GM19099 (cell line): ENCODE results near the gene LYPD6B.

ENCODE experiments used
- POLR2A ChIP-seq: IDR thresholded peaks from 3 replicates; pipeline ENCODE4 v1.6.1; 2011; ENCODE audit warnings: low read depth; ENCODE audit not compliant: insufficient read length; ENCODE audit errors: extremely low read depth

Gene LYPD6B

DNA sequence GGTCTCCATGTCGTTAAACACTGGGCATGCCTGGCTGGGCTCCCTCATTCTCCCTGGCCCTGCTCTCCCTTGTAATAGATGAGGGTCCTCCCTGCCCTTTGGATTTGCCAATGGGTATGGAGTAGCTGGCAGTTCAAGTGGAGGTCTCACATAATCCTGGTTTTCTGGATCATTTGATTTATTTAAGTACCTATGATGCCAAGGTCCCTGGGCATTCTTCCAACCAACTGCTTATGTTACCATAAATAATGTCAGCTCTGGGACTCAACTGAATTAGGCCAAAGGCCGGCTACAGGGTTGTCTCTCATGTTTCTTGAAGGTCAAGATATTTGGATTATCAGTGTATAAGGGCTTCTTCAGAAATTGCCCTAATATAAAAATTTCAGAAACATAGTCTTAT, 186.9 kb downstream of the LYPD6B start:
- no peak for TF ChIP-seq POLR2A

DNA sequence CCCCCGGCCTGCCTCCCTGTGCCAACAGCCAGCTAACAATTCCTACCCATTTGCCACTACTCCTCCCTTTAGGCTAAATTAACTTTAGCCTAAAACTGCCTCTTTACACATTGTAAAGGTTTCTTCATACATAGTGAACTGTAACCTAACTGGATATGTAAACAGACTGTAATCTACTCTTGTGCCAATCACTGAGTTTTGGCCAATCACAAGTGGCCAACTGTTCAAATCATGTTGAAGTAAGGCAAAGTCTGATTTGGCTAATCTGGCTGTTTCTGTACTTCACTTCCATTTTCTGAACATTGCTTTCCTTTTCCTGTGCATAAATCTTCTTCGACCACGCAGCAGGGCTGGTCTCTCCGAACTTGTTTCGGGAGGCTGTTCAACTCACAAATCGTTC, 188.3 kb downstream of the LYPD6B start:
- no peak for TF ChIP-seq POLR2A

DNA sequence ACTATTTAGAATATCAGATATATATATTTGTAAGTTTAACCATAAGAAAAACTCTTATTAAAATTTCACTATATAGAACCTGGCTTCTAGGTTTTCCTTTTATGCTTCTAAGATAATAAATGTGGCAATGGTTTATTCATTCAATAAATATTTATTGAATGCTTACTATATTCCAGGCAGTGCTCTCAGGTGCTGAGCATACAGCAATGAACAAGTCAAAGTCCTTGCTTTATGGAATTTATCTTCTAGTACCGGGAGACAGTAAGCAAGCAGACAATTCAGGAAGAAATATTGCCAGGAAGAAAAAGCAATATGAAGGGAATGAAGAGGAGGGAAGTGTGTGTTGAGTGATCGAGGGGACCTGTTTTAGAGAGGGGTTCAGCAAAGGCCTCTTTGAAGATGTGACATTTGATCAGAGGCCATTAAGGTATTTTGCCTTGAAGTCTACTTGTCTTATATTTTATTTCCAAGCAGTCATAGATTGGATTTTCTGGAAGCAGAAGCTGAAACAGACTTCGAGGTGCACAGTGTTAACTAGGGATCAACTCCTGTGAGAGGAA, 197.4 kb downstream of the LYPD6B start:
- no peak for TF ChIP-seq POLR2A

DNA sequence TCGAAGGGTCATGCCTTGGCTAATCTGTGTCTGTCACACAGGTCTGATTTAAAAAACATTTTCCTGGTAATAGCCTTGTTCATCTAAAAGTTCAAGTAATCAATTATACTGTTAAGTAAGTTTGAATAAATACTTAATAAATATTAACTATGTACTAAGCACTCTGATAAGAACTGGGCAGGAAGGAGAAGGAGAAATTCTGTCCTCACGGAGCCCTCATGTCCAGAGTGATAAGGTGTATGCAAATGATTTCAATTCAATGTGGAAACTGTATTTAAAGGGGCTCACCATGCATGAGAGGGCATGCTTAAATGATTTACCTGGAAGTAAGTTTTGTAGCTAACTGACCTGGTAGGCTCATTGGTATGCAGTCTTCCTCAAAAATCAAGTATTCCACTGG, 197.9 kb downstream of the LYPD6B start:
- no peak for TF ChIP-seq POLR2A

DNA sequence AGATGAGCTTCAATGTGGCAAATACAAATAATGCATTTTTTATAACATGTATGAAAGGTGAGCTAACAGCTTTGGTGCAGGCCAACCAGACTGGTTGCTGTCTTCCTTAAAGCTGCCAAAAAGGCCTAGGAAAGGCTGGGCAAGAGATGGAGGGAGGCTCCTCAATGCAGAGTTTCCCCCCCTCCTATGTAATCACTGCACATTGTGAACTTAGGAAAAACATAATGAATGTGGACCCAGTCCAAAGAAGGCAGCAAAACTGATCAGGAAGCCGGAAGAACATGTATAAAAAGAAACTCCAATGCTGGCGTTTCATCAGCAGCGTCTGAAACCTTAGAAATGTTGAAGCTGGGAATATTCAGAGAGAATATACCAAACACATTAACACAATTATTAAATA, 207.7 kb downstream of the LYPD6B start:
- no peak for TF ChIP-seq POLR2A

DNA sequence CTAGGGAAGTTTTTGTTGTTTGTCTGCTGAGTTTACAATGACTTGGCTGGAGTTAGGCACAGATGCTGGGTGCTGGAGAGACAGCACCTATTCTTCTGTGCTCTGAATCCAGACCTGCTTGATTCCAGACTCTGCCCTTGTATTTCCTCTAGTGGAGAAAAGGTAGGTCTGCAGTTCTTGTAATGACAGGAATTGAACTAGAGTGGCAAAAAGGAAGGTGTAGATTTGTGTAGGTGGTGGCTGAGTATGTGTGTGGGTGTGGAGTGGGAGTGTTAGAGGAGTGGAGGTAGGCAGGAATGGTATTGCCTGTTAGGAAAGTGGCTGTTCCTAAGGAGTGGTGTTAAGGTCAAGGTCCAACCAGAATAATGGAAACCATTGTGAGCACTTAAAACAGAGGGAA, 220.0 kb downstream of the LYPD6B start:
- no peak for TF ChIP-seq POLR2A

DNA sequence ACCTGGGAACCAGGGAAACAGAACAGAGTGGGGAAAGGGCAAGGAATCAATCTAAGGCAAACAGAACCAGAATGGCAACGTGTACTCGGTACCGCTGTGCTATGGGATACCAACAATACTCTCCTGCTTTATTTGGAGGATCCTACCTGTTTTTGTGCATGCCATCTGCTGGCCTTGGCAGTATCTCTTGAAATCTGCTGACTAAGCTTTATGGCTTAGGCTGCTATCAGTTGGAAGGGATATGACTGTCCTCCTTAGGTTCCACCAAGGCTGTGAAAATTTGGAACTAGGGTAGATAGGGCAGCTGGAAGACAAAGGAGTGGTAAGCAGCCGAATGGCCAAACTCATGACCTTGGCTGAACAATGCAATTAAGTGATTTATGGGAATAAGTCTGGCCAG, 220.6 kb downstream of the LYPD6B start:
- no peak for TF ChIP-seq POLR2A

DNA sequence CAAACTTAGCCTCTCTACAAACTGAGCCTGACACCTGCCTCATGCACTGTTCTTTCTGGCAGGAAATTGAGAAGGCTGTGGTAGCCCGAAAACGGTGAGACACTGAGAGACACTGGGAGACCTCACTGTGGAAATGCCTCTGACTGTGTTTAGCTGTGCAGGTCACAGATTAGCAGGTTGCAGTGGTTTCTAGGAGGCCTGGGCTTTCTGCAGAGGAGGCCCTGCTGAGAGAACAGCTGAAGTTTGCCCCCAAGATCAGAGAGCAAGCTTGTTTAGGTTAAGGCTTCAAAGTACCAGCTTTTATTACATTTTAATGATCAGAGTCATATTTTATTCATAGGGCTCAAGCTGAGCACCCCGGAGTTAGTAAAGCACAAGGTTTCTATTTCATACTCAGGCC, 223.2 kb downstream of the LYPD6B start:
- TF ChIP-seq POLR2A, result no peak
